Retinal pigment epithelial cell (primary cell): ENCODE results near the gene CNGA3.
"Not testable (repeated sequence)": the region's sequence is repeated elsewhere in the genome, so short reads cannot be mapped to it uniquely, and the experiment has no call there.

Source experiments
- DNase-seq: peaks from one replicate; pipeline ENCODE4 v3.0.0-alpha.2; 2010; ENCODE audit warnings: low read depth
- H3K4me3 ChIP-seq: 2 replicates; pipeline ENCODE4 v1.5.1; 2011; ENCODE audit warnings: mild to moderate bottlenecking, low read length, control low read depth, moderate library complexity
- TF ChIP-seq, protein P1 (sequence below): conservative IDR thresholded peaks from 2 replicates; pipeline ENCODE4 v1.5.1; 2011; ENCODE audit warnings: low read depth, low read length, control low read depth, inconsistent platforms

CNGA3 gene

GRCh38 chr2:98346311-98347236 lies at the start of gene CNGA3:
Gene CNGA3, plus strand, starts transcription at chr2:98346456. Its CDS starts 23,520 bp downstream, at chr2:98369976.
- DNase-seq = no peak
- TF ChIP-seq, protein P1, sequence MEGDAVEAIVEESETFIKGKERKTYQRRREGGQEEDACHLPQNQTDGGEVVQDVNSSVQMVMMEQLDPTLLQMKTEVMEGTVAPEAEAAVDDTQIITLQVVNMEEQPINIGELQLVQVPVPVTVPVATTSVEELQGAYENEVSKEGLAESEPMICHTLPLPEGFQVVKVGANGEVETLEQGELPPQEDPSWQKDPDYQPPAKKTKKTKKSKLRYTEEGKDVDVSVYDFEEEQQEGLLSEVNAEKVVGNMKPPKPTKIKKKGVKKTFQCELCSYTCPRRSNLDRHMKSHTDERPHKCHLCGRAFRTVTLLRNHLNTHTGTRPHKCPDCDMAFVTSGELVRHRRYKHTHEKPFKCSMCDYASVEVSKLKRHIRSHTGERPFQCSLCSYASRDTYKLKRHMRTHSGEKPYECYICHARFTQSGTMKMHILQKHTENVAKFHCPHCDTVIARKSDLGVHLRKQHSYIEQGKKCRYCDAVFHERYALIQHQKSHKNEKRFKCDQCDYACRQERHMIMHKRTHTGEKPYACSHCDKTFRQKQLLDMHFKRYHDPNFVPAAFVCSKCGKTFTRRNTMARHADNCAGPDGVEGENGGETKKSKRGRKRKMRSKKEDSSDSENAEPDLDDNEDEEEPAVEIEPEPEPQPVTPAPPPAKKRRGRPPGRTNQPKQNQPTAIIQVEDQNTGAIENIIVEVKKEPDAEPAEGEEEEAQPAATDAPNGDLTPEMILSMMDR = no peak
- peak within 1 kb of the TSS; percentile 4 for H3K4me3 ChIP-seq

- TF ChIP-seq, protein P1 = peak; percentile 14
- no peak for DNase-seq
- H3K4me3 ChIP-seq = no peak overlapping the region
Observed at GRCh38 chr2:98297817-98298682, 48.2 kb upstream of the CNGA3 start.

DNA sequence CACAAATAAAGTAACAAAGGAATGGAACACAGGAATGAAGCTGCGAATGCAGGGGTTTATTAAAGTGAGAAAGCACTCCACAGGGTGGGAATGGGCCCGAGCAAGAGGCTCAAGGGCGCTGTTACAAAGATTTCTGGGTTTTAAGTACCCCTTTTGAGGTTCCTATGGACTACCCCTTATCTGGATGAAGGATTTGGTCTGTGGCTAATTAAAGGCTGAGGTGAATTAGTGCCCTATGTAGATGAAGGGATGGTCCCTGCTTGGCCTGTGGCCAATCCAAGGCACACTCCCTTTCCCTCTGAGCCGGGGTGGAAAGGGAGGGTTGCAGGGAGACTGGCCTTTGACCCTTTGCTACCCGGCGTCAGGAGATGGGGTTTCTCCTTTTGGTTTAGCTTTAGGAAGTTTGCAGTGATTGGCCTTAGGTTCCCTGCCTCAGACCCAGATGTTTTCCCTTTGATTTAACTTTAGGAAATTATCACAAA lies 47.5 kb upstream of the CNGA3 start:
- no peak overlapping the region for H3K4me3 ChIP-seq
- no peak for DNase-seq
- TF ChIP-seq, protein P1 = no peak

- DNase-seq = no peak
- TF ChIP-seq, protein P1 = no peak
- no peak overlapping the region for H3K4me3 ChIP-seq
Observed at GRCh38 chr2:98299211-98299905, 46.9 kb upstream of the CNGA3 start.

GRCh38 chr2:98300141-98300874 lies 45.9 kb upstream of the CNGA3 start:
- no peak for DNase-seq
- no peak overlapping the region for H3K4me3 ChIP-seq
- TF ChIP-seq, protein P1 = no peak

DNA sequence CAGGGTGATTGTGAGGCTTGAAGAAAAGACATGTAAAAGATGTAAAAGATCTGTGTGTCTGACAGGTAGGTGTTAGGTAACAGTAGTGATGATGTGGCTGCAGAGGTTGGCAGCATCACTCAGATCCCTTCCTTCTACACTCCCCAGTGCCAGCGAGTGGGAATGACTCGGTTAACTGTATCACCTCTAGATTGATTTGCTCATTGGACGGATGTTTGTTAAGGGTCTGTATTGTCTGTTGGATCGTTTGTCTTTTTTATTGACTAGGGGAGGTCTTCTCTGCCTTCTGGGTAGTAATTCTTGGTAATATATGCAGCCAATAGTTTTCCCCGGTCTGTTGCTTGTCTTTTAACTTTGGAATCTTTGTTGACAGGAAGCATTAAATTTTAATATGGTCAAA lies 44.8 kb upstream of the CNGA3 start:
- TF ChIP-seq, protein P1 = no peak
- H3K4me3 ChIP-seq = no peak overlapping the region
- no peak for DNase-seq

- not testable (repeated sequence) for DNase-seq, H3K4me3 ChIP-seq
Observed at GRCh38 chr2:98307131-98307696, 39.0 kb upstream of the CNGA3 start.
